ENCODE data around the gene SZT2. TPM values are rescaled to one million over a fixed set of nuclear protein-coding genes. Genes with fewer than 3 reads are reported as not detected.

Gene SZT2
- total RNA-seq, 1 donor = 35.4 TPM

GRCh38 chr1:43439781-43440180 is 50.1 kb downstream of the SZT2 start:
- DNase-seq (ENCODE audit: low read depth) = no peak
- no peak for TF ChIP-seq CTCF (IDR thresholded peaks at IDR 0.05; ENCODE audit: insufficient read depth, low read depth, low read length)
- no peak overlapping the region for H3K4me3 ChIP-seq (ENCODE audit: low read depth, low read length)

GRCh38 chr1:43440358-43440757 is 50.7 kb downstream of the SZT2 start:
- TF ChIP-seq CTCF (IDR thresholded peaks at IDR 0.05; ENCODE audit: insufficient read depth, low read depth, low read length) = no peak
- no peak overlapping the region for H3K4me3 ChIP-seq (ENCODE audit: low read depth, low read length)
- no peak for DNase-seq (ENCODE audit: low read depth)

GRCh38 chr1:43441166-43441893 is 51.6 kb downstream of the SZT2 start:
- no peak overlapping the region for H3K4me3 ChIP-seq (ENCODE audit: low read depth, low read length)
- DNase-seq (ENCODE audit: low read depth) = no peak
- TF ChIP-seq CTCF (IDR thresholded peaks at IDR 0.05; ENCODE audit: insufficient read depth, low read depth, low read length) = no peak

GRCh38 chr1:43441894-43442637 is 52.4 kb downstream of the SZT2 start:
- H3K4me3 ChIP-seq (ENCODE audit: low read depth, low read length) = no peak overlapping the region
- TF ChIP-seq CTCF (IDR thresholded peaks at IDR 0.05; ENCODE audit: insufficient read depth, low read depth, low read length) = no peak
- DNase-seq (ENCODE audit: low read depth) = no peak

- no peak for TF ChIP-seq CTCF (IDR thresholded peaks at IDR 0.05; ENCODE audit: insufficient read depth, low read depth, low read length)
- H3K4me3 ChIP-seq (ENCODE audit: low read depth, low read length) = no peak overlapping the region
- DNase-seq (ENCODE audit: low read depth) = no peak
Observed at GRCh38 chr1:43442756-43443155, 53.1 kb downstream of the SZT2 start.

GRCh38 chr1:43443197-43443946 is 53.7 kb downstream of the SZT2 start:
- no peak overlapping the region for H3K4me3 ChIP-seq (ENCODE audit: low read depth, low read length)
- DNase-seq (ENCODE audit: low read depth) = no peak
- TF ChIP-seq CTCF (IDR thresholded peaks at IDR 0.05; ENCODE audit: insufficient read depth, low read depth, low read length) = no peak

Measured in fibroblast of villous mesenchyme (primary cell).